Transverse colon (tissue), 4 donors: Measurements from ENCODE around the gene RIPOR3. TPM values are rescaled to one million over a fixed set of nuclear protein-coding genes. Genes with fewer than 3 reads are reported as not detected.
"Not testable (repeated sequence)": the region's sequence is repeated elsewhere in the genome, so short reads cannot be mapped to it uniquely, and the experiment has no call there.

Experiments
- DNase-seq: peaks from one replicate; pipeline ENCODE4 v3.0.0-alpha.2; 2019
- H3K27ac ChIP-seq, 4 donors: fragments of 200-600 bp; sonication (generic); 2 replicates each; pipeline ENCODE4 v1.5.1; 2016 to 2018; ENCODE audit warnings: inconsistent platforms in 4 of 4
- H3K27me3 ChIP-seq: fragments of 200-600 bp; sonication (generic); 2 replicates; pipeline ENCODE4 v1.5.1; 2017; ENCODE audit warnings: inconsistent platforms
- H3K36me3 ChIP-seq, 4 donors: fragments of 200-600 bp; sonication (generic); 2 replicates each; pipeline ENCODE4 v1.5.1; 2017 to 2019; ENCODE audit warnings: inconsistent platforms in 4 of 4
- H3K4me1 ChIP-seq, 4 donors: fragments of 200-600 bp; sonication (generic); 2 replicates each; pipeline ENCODE4 v1.5.1; 2017 to 2020; ENCODE audit warnings: inconsistent platforms in 4 of 4
- H3K4me3 ChIP-seq, 4 donors: fragments of 200-600 bp; sonication (generic); 1 replicate in 1 of 4; 2 replicates in 3 of 4; pipeline versions ENCODE4 v1.5.1 to v1.6.1; 2017 to 2019; ENCODE audit warnings: inconsistent platforms in 4 of 4
- H3K9me3 ChIP-seq, 2 donors: fragments of 200-600 bp; sonication (generic); 2 replicates each; pipeline ENCODE4 v1.5.1; 2017 to 2019; ENCODE audit warnings: inconsistent platforms in 2 of 2
- EP300 ChIP-seq: sonication (generic); formaldehyde crosslinking; IDR thresholded peaks from one replicate; pipeline ENCODE4 v1.6.1; 2017; ENCODE audit warnings: antibody characterized with exemption, low read depth
- POLR2A ChIP-seq: fragments of 450-650 bp; IDR thresholded peaks from one replicate; pipeline ENCODE4 v1.6.1; 2016; ENCODE audit warnings: antibody characterized with exemption, mild to moderate bottlenecking, moderate library complexity
- POLR2AphosphoS5 ChIP-seq, 3 donors: sonication (generic); formaldehyde crosslinking; IDR thresholded peaks; one replicate each; pipeline ENCODE4 v1.6.1; 2016; ENCODE audit warnings: antibody characterized with exemption in 3 of 3
- WGBS, 2 donors: methylation state at CpG; one replicate each; pipeline ENCODE4 v1.1.5; 2018; ENCODE audit warnings: low coverage in 1 of 2; 5-methylcytosine and 5-hydroxymethylcytosine counted together
- in situ Hi-C, 4 donors: fragments of 200-750 bp; cut with MboI; loops; one replicate each; pipeline versions ENCODE4 v1.15.0 to v1.15.1; 2017; ENCODE audit warnings: low sequenced_read_pairs in 3 of 4, low pct_ligation_motif_present in 1 of 4, low pct_unique_long_range_greater_than_20kb in 1 of 4
- intact Hi-C: fragments of 100-400 bp; cut with DNase I; formaldehyde crosslinking; loops from one replicate; pipeline ENCODE4 v1.15.1; 2023; ENCODE audit warnings: low total_unique reads
- total RNA-seq, 4 donors: library from RNA; depleted of rRNA; stranded (reverse); fragments of >200 nt; gene quantifications; one replicate each; pipeline ENCODE4 v1.1.0, GENCODE V29; 2016
- TF ChIP-seq, protein P1 (sequence below), 5 experiments: fragments of 200-600 bp in 3 of 5; fragments of 450-650 bp in 2 of 5; sonication (generic) in 3 of 5; IDR thresholded peaks; 1 replicate in 2 of 5; 2 replicates in 3 of 5; pipeline ENCODE4 v1.5.1; 2016 to 2017; ENCODE audit warnings: antibody characterized with exemption in 5 of 5, inconsistent platforms in 3 of 5, mild to moderate bottlenecking in 2 of 5, moderate library complexity in 1 of 5

The RIPOR3 gene
- total RNA-seq, 4 donors from 2014 or later: 4.6 to 15.7 (median 8.7) TPM

DNA sequence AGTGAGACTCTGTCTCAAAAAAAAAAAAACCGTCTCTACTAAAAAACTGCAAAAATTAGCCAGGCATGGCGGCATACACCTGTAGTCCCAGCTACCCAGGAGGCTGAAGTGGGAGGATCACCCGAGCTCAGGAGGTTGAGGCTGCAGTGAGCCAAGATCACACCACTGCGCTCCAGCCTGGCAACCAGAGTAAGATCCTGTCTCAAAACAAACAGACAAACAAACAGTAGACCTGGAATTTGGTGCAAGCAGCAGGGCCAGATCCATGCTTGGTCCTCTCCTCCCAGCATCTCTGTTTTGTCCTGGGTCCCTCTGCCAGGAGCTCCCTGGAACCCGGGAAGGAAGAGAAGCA is 11.6 kb downstream of the RIPOR3 start:
- in situ Hi-C loops: no loop called here
- intact Hi-C loops: no loop called here
- H3K27me3 ChIP-seq: no peaks in the 10 kb centered on the region
- H3K9me3 ChIP-seq: no peaks in the 10 kb centered on the region
- H3K4me1 ChIP-seq: peaks cover 0 to 3% (median 0%) of the 10 kb centered on the region in 4 donors
- H3K27ac ChIP-seq: peak overlapping the region in 1 of 4 donors; percentile 17
- no peak for DNase-seq
- no peak overlapping the region for H3K4me3 ChIP-seq
- WGBS, 2 donors: 48 to 90% methylated on average over 2 to 5 of the region's 5 CpGs
- TF ChIP-seq, protein P1, sequence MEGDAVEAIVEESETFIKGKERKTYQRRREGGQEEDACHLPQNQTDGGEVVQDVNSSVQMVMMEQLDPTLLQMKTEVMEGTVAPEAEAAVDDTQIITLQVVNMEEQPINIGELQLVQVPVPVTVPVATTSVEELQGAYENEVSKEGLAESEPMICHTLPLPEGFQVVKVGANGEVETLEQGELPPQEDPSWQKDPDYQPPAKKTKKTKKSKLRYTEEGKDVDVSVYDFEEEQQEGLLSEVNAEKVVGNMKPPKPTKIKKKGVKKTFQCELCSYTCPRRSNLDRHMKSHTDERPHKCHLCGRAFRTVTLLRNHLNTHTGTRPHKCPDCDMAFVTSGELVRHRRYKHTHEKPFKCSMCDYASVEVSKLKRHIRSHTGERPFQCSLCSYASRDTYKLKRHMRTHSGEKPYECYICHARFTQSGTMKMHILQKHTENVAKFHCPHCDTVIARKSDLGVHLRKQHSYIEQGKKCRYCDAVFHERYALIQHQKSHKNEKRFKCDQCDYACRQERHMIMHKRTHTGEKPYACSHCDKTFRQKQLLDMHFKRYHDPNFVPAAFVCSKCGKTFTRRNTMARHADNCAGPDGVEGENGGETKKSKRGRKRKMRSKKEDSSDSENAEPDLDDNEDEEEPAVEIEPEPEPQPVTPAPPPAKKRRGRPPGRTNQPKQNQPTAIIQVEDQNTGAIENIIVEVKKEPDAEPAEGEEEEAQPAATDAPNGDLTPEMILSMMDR (IDR thresholded peaks at IDR 0.05): no peak
- TF ChIP-seq EP300 (no peak), POLR2AphosphoS5 (IDR thresholded peaks at IDR 0.05) (no peak), POLR2A (no peak)
- no peaks in the 10 kb centered on the region for H3K36me3 ChIP-seq

DNA sequence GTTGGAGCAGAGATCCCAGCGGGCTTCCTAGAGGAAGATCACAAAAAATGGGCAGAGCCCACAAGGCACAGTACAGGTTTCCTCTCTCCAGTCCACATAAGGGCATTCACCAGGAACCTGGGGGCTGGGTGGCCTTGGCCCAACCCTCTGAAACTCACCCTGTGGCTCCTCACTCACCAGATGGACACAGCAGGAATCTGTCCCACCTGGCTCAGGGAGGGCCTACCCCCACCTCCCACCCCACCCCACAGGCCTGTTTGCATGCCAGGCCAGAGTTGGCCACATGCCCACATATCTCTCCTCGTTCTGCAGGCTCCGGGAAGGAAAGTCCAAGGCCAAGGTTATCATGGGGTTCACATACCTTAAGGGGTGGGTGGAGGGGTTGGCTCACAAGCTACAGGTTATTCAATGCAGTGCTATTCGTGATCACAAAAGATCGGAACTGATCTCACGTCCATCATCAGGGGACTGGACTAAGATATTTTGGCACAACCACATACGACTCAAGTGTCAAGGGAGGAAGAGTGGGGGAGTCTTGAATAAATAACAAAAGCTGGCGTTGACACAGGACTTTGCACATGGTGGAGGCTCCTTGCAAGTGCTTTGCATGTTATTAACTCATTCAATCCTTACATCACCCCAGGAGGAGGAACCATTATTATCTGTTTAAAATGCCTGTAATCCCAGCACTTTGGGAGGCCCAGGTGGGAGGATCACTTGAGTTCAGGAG is 13.0 kb downstream of the RIPOR3 start:
- H3K4me3 ChIP-seq: no peak overlapping the region
- TF ChIP-seq POLR2A: no peak
- TF ChIP-seq EP300: no peak
- TF ChIP-seq POLR2AphosphoS5 (IDR thresholded peaks at IDR 0.05): no peak
- TF ChIP-seq, protein P1 (IDR thresholded peaks at IDR 0.05): no peak
- H3K36me3 ChIP-seq: no peaks in the 10 kb centered on the region
- no peaks in the 10 kb centered on the region for H3K27me3 ChIP-seq
- H3K27ac ChIP-seq: no peak overlapping the region
- in situ Hi-C loops: no loop called here
- DNase-seq: peak; percentile 34
- no peaks in the 10 kb centered on the region for H3K9me3 ChIP-seq
- H3K4me1 ChIP-seq: peaks cover 0 to 11% (median 3%) of the 10 kb centered on the region in 4 donors
- intact Hi-C loops: no loop called here
- WGBS, 2 donors: 50 to 54% methylated on average over 5 to 8 of the region's 8 CpGs

DNA sequence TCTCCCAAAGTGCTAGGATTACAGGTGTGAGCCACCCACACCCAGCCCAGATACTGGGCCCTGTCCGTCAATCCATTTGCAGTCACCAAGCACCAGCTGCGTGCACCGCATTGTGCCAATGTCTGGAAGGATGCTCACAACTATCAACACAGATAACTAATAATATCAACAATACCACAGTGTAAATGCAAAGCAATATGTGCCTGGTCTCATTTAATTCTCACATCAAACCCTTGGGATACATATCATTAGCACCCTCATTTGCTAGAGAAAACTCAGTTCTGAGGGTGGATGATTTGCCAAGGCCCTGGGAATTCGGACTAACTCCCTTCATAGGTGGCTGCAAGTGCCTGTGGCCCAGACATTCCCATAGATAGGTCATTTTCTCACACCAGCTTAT is 14.5 kb downstream of the RIPOR3 start:
- H3K27me3 ChIP-seq: no peaks in the 10 kb centered on the region
- H3K36me3 ChIP-seq: no peaks in the 10 kb centered on the region
- peaks cover 0 to 11% (median 3%) of the 10 kb centered on the region in 4 donors for H3K4me1 ChIP-seq
- DNase-seq: no peak
- H3K9me3 ChIP-seq: no peaks in the 10 kb centered on the region
- H3K4me3 ChIP-seq: no peak overlapping the region
- in situ Hi-C loops: no loop called here
- intact Hi-C loops: no loop called here
- no peak overlapping the region for H3K27ac ChIP-seq
- no peak for TF ChIP-seq EP300
- no peak for TF ChIP-seq POLR2A
- no peak for TF ChIP-seq POLR2AphosphoS5 (IDR thresholded peaks at IDR 0.05)
- TF ChIP-seq, protein P1 (IDR thresholded peaks at IDR 0.05): no peak
- 90% methylated on average over 4 of the region's 4 CpGs; no CpG with 5 or more reads in 1 of the 2 donors for WGBS, 2 donors

DNA sequence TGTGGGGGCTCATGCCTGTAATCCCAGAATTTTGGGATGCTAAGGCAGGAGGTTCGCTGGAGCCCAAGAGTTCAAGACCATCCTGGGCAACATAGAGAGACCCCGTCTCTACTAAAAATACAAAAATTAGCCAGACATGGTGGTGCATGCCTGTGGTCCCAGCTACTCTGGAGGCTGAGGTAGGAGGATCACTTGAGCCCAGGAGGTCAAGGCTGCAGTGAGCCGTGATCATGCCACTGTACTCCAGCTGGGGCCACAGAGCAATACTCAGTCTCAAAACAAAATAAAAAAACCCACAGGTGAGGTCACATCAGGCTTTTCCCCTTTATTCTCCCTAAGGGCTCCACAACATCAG is 15.0 kb downstream of the RIPOR3 start:
- H3K4me3 ChIP-seq, intact Hi-C loops, H3K9me3 ChIP-seq, in situ Hi-C loops, H3K27ac ChIP-seq, DNase-seq, H3K27me3 ChIP-seq, H3K36me3 ChIP-seq: not testable (repeated sequence)
- WGBS, 2 donors: 81% methylated on average over 3 of the region's 3 CpGs; no CpG with 5 or more reads in 1 of the 2 donors
- H3K4me1 ChIP-seq: peaks cover 0 to 11% (median 3%) of the 10 kb centered on the region in 4 donors
